HEK293T (cell line): ENCODE data around the gene ARHGAP25.
"Not testable (repeated sequence)": the region's sequence is repeated elsewhere in the genome, so short reads cannot be mapped to it uniquely, and the experiment has no call there.

Experiments used
- CTCF ChIA-PET: fragments of 350-600 bp; formaldehyde crosslinking; extraction: SDS; loops from one replicate; lab custom pipeline; 2021; ENCODE audit warnings: antibody characterized with exemption, inconsistent platforms; lab: Yijun Ruan, JAX
- POLR2A ChIA-PET: fragments of 350-600 bp; formaldehyde crosslinking; extraction: SDS; loops from one replicate; lab custom pipeline; 2020; ENCODE audit warnings: antibody characterized with exemption, inconsistent platforms; lab: Yijun Ruan, JAX
- DNase-seq: peaks from one replicate; pipeline ENCODE4 v3.0.0; 2012; ENCODE audit warnings: mixed read lengths; ENCODE audit errors: extremely low spot score
- ARNT ChIP-seq: fragments of 450-650 bp; IDR thresholded peaks from 2 replicates; pipeline ENCODE4 v1.6.1; 2017; ENCODE audit warnings: mild to moderate bottlenecking
- BHLHE40 ChIP-seq: fragments of 450-650 bp; IDR thresholded peaks from 2 replicates; pipeline ENCODE4 v1.6.1; 2016; ENCODE audit warnings: mild to moderate bottlenecking, moderate library complexity, borderline replicate concordance
- CTBP1 ChIP-seq: fragments of 450-650 bp; IDR thresholded peaks from 2 replicates; pipeline ENCODE4 v1.6.1; 2016; ENCODE audit warnings: borderline replicate concordance
- ELF4 ChIP-seq: fragments of 450-650 bp; IDR thresholded peaks from 2 replicates; pipeline ENCODE4 v1.6.1; 2017; ENCODE audit warnings: antibody characterized with exemption
- FOXA1 ChIP-seq: fragments of 450-650 bp; IDR thresholded peaks from 2 replicates; pipeline ENCODE4 v1.6.1; 2016; ENCODE audit warnings: mild to moderate bottlenecking
- FOXK2 ChIP-seq: fragments of 450-650 bp; IDR thresholded peaks from 2 replicates; pipeline ENCODE4 v1.6.1; 2016; ENCODE audit warnings: mild to moderate bottlenecking
- FOXM1 ChIP-seq: fragments of 450-650 bp; IDR thresholded peaks from 2 replicates; pipeline ENCODE4 v1.6.1; 2017; ENCODE audit warnings: mild to moderate bottlenecking, borderline replicate concordance
- HDGF ChIP-seq: fragments of 450-650 bp; IDR thresholded peaks from 2 replicates; pipeline ENCODE4 v1.6.1; 2017; ENCODE audit warnings: antibody characterized with exemption, borderline replicate concordance
- L3MBTL2 ChIP-seq: fragments of 450-650 bp; conservative IDR thresholded peaks from 2 replicates; pipeline ENCODE4 v1.6.1; 2016; ENCODE audit warnings: mild to moderate bottlenecking
- LEF1 ChIP-seq: fragments of 450-650 bp; IDR thresholded peaks from 2 replicates; pipeline ENCODE4 v1.6.1; 2017; ENCODE audit warnings: mild to moderate bottlenecking, borderline replicate concordance
- NFRKB ChIP-seq: fragments of 450-650 bp; IDR thresholded peaks from 2 replicates; pipeline ENCODE4 v1.6.1; 2016; ENCODE audit warnings: mild to moderate bottlenecking, moderate library complexity
- SP1 ChIP-seq: fragments of 450-650 bp; IDR thresholded peaks from 2 replicates; pipeline ENCODE4 v1.6.1; 2017
- SUZ12 ChIP-seq: fragments of 450-650 bp; IDR thresholded peaks from 2 replicates; pipeline ENCODE4 v1.6.1; 2016; ENCODE audit warnings: mild to moderate bottlenecking
- TARDBP ChIP-seq: fragments of 450-650 bp; IDR thresholded peaks from 2 replicates; pipeline ENCODE4 v1.6.1; 2016
- ZNF384 ChIP-seq: fragments of 450-650 bp; IDR thresholded peaks from 2 replicates; pipeline ENCODE4 v1.6.1; 2016
- TF ChIP-seq, protein P1 (sequence below): fragments of 450-650 bp; IDR thresholded peaks from 2 replicates; pipeline ENCODE4 v1.6.1; 2016

Gene ARHGAP25

DNA sequence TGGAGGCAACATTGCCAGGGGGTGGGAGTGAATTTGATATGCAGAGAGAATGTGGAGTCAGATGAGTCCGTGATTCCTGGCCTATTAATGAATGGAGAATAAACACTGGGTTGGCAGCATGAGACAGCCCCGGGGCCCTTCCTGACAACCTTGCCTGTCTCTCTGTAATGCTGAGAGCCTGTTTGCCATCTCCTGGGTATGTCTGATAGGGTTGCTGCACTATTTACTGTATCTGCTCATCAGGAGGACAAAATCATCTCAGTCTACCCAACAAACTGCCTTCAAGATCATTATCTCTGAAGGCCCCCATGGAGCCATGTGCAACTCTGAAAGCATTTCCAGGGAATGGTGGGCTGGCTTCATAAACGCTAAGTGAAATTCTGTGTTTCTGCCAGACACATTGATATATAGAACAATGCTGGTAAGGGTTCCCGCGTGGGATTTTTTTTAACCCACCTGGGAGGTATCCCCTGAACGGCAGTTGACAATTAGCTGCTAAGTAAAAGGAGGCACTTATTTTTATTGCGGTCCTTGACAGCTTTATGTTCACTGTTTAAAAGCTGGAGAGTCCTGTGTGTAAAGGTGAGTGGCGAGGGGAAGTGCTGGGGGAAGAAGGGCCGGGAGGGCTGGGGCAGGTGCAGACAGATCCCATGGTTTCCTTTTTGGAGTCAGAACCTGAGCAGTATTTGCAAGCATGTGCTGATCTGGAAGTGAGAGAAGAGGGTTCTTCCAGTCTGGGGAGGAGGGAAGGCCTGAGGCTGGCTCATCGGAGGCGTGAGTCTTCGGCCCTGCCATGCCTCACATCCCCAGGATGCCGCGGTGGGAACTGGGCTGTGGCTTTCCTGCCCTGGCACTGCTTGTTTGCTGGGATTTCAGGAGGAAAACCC, 64.8 kb downstream of the ARHGAP25 start:
- POLR2A ChIA-PET, result no interaction called here
- no peak for TF ChIP-seq CTBP1
- TF ChIP-seq L3MBTL2, result no peak
- TF ChIP-seq TARDBP, result no peak
- TF ChIP-seq, protein P1, sequence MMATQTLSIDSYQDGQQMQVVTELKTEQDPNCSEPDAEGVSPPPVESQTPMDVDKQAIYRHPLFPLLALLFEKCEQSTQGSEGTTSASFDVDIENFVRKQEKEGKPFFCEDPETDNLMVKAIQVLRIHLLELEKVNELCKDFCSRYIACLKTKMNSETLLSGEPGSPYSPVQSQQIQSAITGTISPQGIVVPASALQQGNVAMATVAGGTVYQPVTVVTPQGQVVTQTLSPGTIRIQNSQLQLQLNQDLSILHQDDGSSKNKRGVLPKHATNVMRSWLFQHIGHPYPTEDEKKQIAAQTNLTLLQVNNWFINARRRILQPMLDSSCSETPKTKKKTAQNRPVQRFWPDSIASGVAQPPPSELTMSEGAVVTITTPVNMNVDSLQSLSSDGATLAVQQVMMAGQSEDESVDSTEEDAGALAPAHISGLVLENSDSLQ, result no peak
- no peak for TF ChIP-seq SP1
- no peak for TF ChIP-seq ARNT
- TF ChIP-seq FOXA1, result no peak
- TF ChIP-seq SUZ12, result no peak
- no peak for TF ChIP-seq BHLHE40
- DNase-seq, result no peak
- CTCF ChIA-PET, result no interaction called here

DNA sequence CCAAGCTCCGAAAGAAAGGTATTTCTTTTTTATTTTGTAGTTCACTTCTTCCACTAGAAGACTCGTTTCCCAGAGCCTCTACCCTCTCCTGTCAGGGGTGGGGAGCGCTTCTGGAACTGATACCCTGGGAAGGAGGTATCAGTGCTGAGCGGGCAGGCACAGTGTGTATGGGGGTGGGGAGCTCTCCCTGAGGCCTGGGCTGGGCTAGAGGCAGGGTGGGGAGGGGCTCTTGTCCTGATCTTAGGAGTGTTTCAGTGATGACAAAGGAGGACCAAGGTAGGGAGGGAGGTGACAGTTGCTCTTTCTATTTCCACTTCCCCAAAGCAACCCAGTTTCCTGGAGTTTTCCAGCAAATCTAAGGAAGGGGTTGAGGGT, 65.4 kb downstream of the ARHGAP25 start:
- ChIA-PET POLR2A (no interaction called here), CTCF (no interaction called here)
- no peak for DNase-seq
- TF ChIP-seq ARNT (no peak), FOXK2 (no peak), HDGF (no peak), SUZ12 (no peak), TARDBP (no peak), SP1 (no peak), CTBP1 (no peak), ELF4 (no peak), FOXM1 (no peak), LEF1 (no peak), BHLHE40 (no peak), ZNF384 (no peak), L3MBTL2 (no peak), NFRKB (no peak), FOXA1 (no peak)
- TF ChIP-seq, protein P1, result no peak

DNA sequence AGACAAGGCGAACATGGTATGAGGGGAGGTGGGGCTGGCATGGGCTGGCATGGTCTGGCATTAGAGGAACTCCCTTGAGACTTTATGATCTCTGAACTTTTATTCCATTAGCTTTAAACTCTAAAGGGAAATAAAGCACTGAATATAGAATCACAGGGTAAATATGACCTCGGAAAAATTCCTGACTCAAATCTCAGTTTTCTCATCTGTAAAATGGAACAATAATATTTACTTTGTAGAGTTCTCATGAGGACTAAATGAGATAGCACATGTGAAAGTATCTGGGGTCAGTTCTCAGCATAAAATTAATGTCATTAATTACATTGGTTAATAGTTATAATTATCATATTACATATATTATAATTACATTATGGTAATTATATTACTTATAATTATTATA, 65.9 kb downstream of the ARHGAP25 start:
- ChIA-PET POLR2A (no interaction called here), CTCF (no interaction called here)
- TF ChIP-seq CTBP1 (no peak), ELF4 (no peak), LEF1 (no peak), NFRKB (no peak), SUZ12 (no peak), L3MBTL2 (no peak), FOXK2 (no peak), FOXM1 (no peak)
- TF ChIP-seq, protein P1, result no peak
- DNase-seq, result no peak

DNA sequence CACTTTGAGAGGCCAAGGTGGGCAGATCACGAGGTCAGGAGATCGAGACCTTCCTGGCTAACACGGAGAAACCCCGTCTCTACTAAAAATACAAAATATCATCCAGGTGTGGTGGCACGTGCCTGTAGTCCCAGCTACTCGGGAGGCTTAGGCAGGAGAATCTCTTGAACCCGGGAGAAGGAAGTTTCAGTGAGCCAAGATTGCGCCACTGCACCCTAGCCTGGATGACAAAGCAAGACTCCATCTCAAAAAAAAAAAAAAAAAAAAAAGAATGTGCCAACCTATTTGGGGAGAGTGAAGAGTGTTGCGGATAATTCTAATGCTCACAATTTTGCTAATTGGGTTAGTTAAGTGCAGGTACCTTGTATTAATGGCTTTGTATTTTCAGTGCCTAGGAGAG, 67.5 kb downstream of the ARHGAP25 start:
- POLR2A ChIA-PET, CTCF ChIA-PET, DNase-seq: not testable (repeated sequence)

DNA sequence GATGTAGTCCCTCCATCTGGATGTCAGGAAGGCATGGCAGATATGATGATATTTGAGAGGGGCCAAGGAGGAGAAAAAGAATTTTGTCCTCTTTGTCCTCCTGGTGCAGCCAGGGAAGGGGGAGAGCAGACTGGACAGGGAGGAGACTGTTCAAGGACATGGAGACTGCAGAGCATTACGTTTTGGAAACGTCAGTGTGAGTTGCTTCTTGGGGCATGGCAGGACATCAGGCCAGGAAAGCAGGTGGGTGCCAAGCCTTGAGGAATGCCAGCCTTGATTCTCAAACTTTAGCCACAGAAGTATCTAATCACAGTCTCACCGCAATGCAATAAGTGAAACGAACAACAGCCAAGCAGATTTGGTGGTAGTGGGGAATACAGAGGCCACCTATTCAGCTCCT, 70.4 kb downstream of the ARHGAP25 start:
- TF ChIP-seq CTBP1 (no peak), FOXA1 (no peak), L3MBTL2 (no peak)
- TF ChIP-seq, protein P1, result no peak
- POLR2A ChIA-PET, result no interaction called here
- CTCF ChIA-PET, result no interaction called here

DNA sequence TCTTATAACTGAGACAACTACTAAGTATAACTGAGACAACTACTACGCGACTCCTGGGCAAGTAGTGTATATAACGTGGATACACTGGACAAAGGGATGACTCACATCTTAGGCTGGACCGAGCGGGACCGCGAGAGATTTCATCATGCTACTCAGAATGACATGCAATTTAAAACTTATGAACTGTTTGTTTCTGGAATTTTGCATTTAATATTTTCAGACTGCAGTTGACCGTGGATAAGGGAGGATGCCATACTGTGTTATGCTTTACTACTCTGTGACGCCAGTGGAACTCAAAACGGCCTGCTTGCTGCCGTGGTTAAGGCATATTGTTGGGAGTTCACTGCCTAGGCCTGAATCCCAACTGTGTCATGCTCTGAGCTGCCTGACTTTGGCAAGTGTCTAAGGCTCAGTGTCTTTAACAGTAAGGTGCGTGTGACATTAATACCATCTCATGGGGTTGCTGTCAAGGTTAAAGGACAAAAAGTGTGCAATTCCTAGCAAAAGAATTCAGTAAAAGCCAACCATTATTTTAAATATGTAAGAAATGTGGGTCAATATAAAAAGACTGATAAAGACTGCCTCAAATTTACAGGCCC, 72.0 kb downstream of the ARHGAP25 start:
- TF ChIP-seq FOXA1 (no peak), HDGF (no peak), ARNT (no peak), BHLHE40 (no peak), CTBP1 (no peak), L3MBTL2 (no peak), LEF1 (no peak), TARDBP (no peak), ELF4 (no peak), FOXM1 (no peak), NFRKB (no peak), SUZ12 (no peak), SP1 (no peak), ZNF384 (no peak), FOXK2 (no peak)
- TF ChIP-seq, protein P1, result no peak
- no peak for DNase-seq
- POLR2A ChIA-PET, result no interaction called here

More for the DNA sequence above, 70.4 kb downstream of the ARHGAP25 start:
- no peak for DNase-seq

More for the DNA sequence above, 72.0 kb downstream of the ARHGAP25 start:
- CTCF ChIA-PET, result no interaction called here
